ENCODE data around the gene ADGRL1. TPM values are rescaled to one million over a fixed set of nuclear protein-coding genes. Genes with fewer than 3 reads are reported as not detected.

The ADGRL1 gene
- total and polyA plus RNA-seq, 11 donors, result 10.1 to 29.4 (median 14.1) TPM

- TF ChIP-seq, protein P1, sequence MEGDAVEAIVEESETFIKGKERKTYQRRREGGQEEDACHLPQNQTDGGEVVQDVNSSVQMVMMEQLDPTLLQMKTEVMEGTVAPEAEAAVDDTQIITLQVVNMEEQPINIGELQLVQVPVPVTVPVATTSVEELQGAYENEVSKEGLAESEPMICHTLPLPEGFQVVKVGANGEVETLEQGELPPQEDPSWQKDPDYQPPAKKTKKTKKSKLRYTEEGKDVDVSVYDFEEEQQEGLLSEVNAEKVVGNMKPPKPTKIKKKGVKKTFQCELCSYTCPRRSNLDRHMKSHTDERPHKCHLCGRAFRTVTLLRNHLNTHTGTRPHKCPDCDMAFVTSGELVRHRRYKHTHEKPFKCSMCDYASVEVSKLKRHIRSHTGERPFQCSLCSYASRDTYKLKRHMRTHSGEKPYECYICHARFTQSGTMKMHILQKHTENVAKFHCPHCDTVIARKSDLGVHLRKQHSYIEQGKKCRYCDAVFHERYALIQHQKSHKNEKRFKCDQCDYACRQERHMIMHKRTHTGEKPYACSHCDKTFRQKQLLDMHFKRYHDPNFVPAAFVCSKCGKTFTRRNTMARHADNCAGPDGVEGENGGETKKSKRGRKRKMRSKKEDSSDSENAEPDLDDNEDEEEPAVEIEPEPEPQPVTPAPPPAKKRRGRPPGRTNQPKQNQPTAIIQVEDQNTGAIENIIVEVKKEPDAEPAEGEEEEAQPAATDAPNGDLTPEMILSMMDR (IDR thresholded peaks at IDR 0.05), result peak; percentile 75 to 100 (median 88)
- TF ChIP-seq POLR2A (IDR thresholded peaks at IDR 0.05), result peak in 1 of 2 donors; percentile 80
- Histone ChIP-seq H3K27ac (peak within 1 kb of the TSS; percentile 70 to 97 (median 93)), H3K36me3 (no peaks in the 10 kb centered on the region), H3K4me1 (peaks cover 0 to 47% (median 28%) of the 10 kb centered on the region in 12 donors), H3K4me3 (peak within 1 kb of the TSS; percentile 43 to 97 (median 78)), H3K27me3 (no peaks in the 10 kb centered on the region), H3K9me3 (no peaks in the 10 kb centered on the region)
- peak; percentile 92 to 96 (median 94) for ATAC-seq
- WGBS, 4 donors, result 0 to 1% (median 0%) methylated on average over 43 to 78 of the region's 78 CpGs
- peak; percentile 99 to 100 (median 99) for DNase-seq
- intact Hi-C loops (cut with DNase I), result loop anchor here in 5 of 10 donors (1.0 to 10.0 kb wide), 9 partner anchors 18 to 358 kb away; partner anchors contain the start of genes MISP3 (in 2 of the 5), GIPC1 (in 1 of the 5), PTGER1 (in 1 of the 5) and SAMD1 (in 1 of the 5)
These were observed 69.3 kb downstream of the ADGRL1 start, which contains the start of gene ASF1B for GRCh38 chr19:14136509-14137281. ASF1B (minus strand) TSS chr19:14136589; CDS start chr19:14136456, 133 bp downstream.

DNA sequence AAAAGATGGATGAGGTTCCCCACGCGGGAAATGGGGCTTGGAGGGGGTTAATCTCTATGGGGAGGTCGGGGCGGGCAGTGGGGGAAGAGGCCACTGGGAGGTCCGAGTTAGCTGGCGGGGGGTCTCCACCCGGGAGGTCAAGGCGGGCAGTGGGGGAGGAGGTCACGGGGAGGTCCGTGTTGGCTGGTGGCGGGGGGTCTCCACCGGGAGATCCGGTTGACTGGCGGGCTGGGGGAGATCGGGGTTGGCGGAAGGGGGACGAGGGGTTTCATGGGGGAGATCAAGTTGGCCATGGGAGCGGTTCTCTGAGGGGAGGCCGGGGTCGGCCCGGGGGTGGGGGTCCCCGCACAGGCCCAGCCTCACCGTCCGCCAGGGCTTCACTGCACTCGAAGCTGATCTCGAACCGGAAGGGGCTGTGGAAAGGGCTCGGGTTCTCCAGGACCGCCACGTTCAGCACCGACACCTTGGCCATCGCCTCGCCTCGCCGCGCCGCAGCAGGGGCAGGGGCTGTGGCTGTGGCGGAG lies 69.9 kb downstream of the ADGRL1 start:
- peaks cover 0 to 48% (median 28%) of the 10 kb centered on the region in 12 donors for H3K4me1 ChIP-seq
- TF ChIP-seq, protein P1 (IDR thresholded peaks at IDR 0.05), result no peak
- TF ChIP-seq POLR2A (IDR thresholded peaks at IDR 0.05), result peak in 1 of 2 donors; percentile 39
- peak overlapping the region in 7 of 12 donors; percentile 22 to 96 (median 58) for H3K27ac ChIP-seq
- H3K9me3 ChIP-seq, result no peaks in the 10 kb centered on the region
- WGBS, 4 donors, result 0 to 2% (median 1%) methylated on average over 13 to 38 of the region's 38 CpGs
- ATAC-seq (no peak), DNase-seq (no peak)
- no peaks in the 10 kb centered on the region for H3K36me3 ChIP-seq
- H3K4me3 ChIP-seq, result peak overlapping the region; percentile 16 to 84 (median 64)
- H3K27me3 ChIP-seq, result no peaks in the 10 kb centered on the region
- intact Hi-C loops (cut with DNase I), result loop anchor here in 5 of 10 donors (1.0 to 10.0 kb wide), 8 partner anchors 18 to 359 kb away; partner anchors contain the start of genes MISP3 (in 2 of the 5), GIPC1 (in 1 of the 5) and PTGER1 (in 1 of the 5)

DNA sequence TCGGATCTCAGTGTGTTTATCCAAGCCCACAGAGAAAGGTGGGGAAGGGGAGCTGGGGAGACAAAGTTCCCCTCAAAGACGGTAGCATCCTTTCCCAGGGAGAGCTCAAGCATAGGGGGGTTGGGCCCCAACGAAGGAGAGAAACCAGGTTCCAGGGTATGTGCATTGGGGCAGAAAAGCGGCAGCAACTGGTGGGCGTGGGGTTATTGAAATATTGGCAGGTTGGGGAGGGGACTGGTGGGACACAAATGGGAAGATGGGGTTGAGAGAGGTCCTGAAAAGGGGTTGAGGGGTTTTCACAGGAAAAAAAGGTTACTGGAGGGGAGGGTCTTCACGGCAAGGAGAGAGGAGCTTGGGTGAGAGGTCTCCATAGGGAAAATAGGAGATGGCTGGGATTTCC lies 70.6 kb downstream of the ADGRL1 start:
- intact Hi-C loops (cut with DNase I), result loop anchor here in 3 of 10 donors (5.0 to 10.0 kb wide), 5 partner anchors 63 to 359 kb away; partner anchors contain the start of genes GIPC1 (in 1 of the 3), MISP3 (in 1 of the 3) and PTGER1 (in 1 of the 3)
- Histone ChIP-seq H3K27ac (no peak overlapping the region), H3K4me3 (peak overlapping the region in 1 of 12 donors; percentile 83), H3K9me3 (no peaks in the 10 kb centered on the region), H3K4me1 (peaks cover 0 to 49% (median 27%) of the 10 kb centered on the region in 12 donors), H3K27me3 (no peaks in the 10 kb centered on the region), H3K36me3 (no peaks in the 10 kb centered on the region)
- WGBS, 4 donors, result 47 to 58% (median 50%) methylated on average over 6 of the region's 6 CpGs
- DNase-seq (no peak), ATAC-seq (no peak)
- TF ChIP-seq, protein P1 (IDR thresholded peaks at IDR 0.05), result no peak

Measured in heart left ventricle (tissue), 16 donors.